ENCODE results near the gene VCAM1.

DNA sequence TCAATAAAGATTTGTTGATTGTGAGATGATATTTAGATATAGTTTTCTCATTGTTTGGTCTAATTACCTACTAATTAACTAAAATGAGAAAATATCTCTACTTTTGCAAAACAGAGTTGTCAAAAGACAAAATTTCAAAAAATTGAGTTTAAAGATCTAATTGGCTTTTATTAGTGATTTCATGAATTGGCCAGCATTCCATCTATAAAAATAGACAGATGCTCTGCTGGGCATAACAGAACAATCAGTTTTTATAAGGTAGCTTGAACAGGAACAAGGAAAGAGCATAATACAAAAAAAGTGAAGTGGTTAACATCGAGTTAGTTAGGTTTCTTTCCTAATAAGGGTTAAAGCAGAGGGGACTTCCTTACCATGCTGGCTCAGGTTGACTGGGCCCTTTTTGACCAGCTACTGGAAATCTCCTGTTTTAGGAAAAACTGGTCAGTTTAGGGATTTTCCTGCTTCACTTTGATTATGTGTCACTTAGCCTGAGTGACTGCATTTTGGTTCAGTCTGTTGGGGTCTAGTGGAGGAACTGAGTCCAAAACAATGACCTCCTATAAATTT, 63.0 kb downstream of the VCAM1 start:
- TF ChIP-seq POLR2AphosphoS5 (IDR thresholded peaks at IDR 0.05; ENCODE audit: low read depth, low read length) (no peak), POLR2A (IDR thresholded peaks at IDR 0.05; ENCODE audit: low read depth, low read length) (no peak)

All from GM12892 (cell line).